A549 (cell line): ENCODE data around the gene LSM10. TPM values are rescaled to one million over a fixed set of nuclear protein-coding genes. Genes with fewer than 3 reads are reported as not detected.
A peak's percentile ranks its signal among the peaks of the same experiment; 100 is the strongest.

Experiments
- ATAC-seq, 2 experiments: fragments of 200-7000 bp in 1 of 2; fragments of >200 bp in 1 of 2; cut with Nextera tagmentation in 1 of 2; cut with Tn5 transposase in 1 of 2; 3 replicates each; pipeline versions ENCODE4 v1.8.0 to v1.9.1; 2018 to 2020; ENCODE audit warnings: mild to moderate bottlenecking in 1 of 2, moderate library complexity in 1 of 2
- CTCF ChIA-PET: fragments of 300-600 bp; sonication (Branson Sonifier 250); formaldehyde crosslinking; extraction: SDS; loops from one replicate; lab custom pipeline; 2021; ENCODE audit warnings: antibody characterized with exemption, inconsistent platforms; lab: Yijun Ruan, JAX
- POLR2A ChIA-PET: fragments of 350-600 bp; formaldehyde crosslinking; extraction: SDS; loops from one replicate; lab custom pipeline; 2021; ENCODE audit warnings: antibody characterized with exemption, inconsistent platforms; lab: Yijun Ruan, JAX
- DNase-seq, 2 experiments: peaks; one replicate each; pipeline versions ENCODE4 v3.0.0 to v3.0.0-alpha.2; 2011 to 2016; ENCODE audit warnings: low read depth in 1 of 2, low spot score in 1 of 2
- FAIRE-seq: peaks from 2 replicates; lab custom pipeline; 2011; peaks lifted over from hg19 to GRCh38; lab: Jason Lieb, UNC
- H3K27ac ChIP-seq, 2 experiments: fragments of >200 bp; sonication (Bioruptor Twin); formaldehyde crosslinking; 3 replicates each; pipeline ENCODE4 v1.5.1; 2016 to 2017
- H3K4me1 ChIP-seq: fragments of >200 bp; sonication (Bioruptor Twin); formaldehyde crosslinking; 3 replicates; pipeline ENCODE4 v1.6.1; 2016
- H3K4me2 ChIP-seq: fragments of >200 bp; sonication (Bioruptor Twin); formaldehyde crosslinking; 3 replicates; pipeline ENCODE4 v1.6.1; 2016
- H3K4me3 ChIP-seq: fragments of >200 bp; sonication (Bioruptor Twin); formaldehyde crosslinking; 3 replicates; pipeline ENCODE4 v1.5.1; 2016
- H3K9me3 ChIP-seq: fragments of >200 bp; sonication (Bioruptor Twin); formaldehyde crosslinking; 3 replicates; pipeline ENCODE4 v1.6.1; 2016
- ATOH8 ChIP-seq: fragments of 250-450 bp; sonication (Bioruptor Pico); IDR thresholded peaks from 2 replicates; pipeline ENCODE4 v1.5.0; 2020; ENCODE audit warnings: low read depth, mild to moderate bottlenecking, moderate library complexity
- BCL3 ChIP-seq: fragments of >200 bp; sonication (Bioruptor Twin); formaldehyde crosslinking; IDR thresholded peaks from 3 replicates; pipeline ENCODE4 v1.6.1; 2016
- BHLHE40 ChIP-seq: IDR thresholded peaks from 2 replicates; pipeline ENCODE4 v1.6.1; 2012; ENCODE audit warnings: low read depth, low read length, inconsistent platforms
- CHD2 ChIP-seq: fragments of 150-350 bp; IDR thresholded peaks from 2 replicates; pipeline ENCODE4 v1.6.1; 2014; ENCODE audit warnings: low read length; ENCODE audit not compliant: partially characterized antibody
- EHMT2 ChIP-seq: fragments of 200-600 bp; sonication (generic); IDR thresholded peaks from 2 replicates; pipeline ENCODE4 v1.6.1; 2016; ENCODE audit warnings: antibody characterized with exemption, low read depth, mild to moderate bottlenecking, moderate library complexity
- EP300 ChIP-seq, 2 experiments: fragments of >200 bp; sonication (Bioruptor Twin); formaldehyde crosslinking; IDR thresholded peaks; 2 replicates in 1 of 2; 3 replicates in 1 of 2; pipeline ENCODE4 v1.6.1; 2016 to 2017
- FOSL2 ChIP-seq, 2 experiments: fragments of 450-650 bp in 1 of 2; fragments of >200 bp in 1 of 2; sonication (Bioruptor Twin) in 1 of 2; formaldehyde crosslinking; IDR thresholded peaks; 2 replicates each; pipeline versions ENCODE4 v1.5.0 to v1.6.1; 2016 to 2020; ENCODE audit warnings: mild to moderate bottlenecking in 1 of 2, moderate library complexity in 1 of 2
- FOXS1 ChIP-seq: fragments of 250-450 bp; sonication (Bioruptor Pico); IDR thresholded peaks from 2 replicates; pipeline ENCODE4 v1.5.0; 2020; ENCODE audit warnings: mild to moderate bottlenecking, moderate library complexity
- GATA3 ChIP-seq: IDR thresholded peaks from 2 replicates; pipeline ENCODE4 v1.6.1; 2012; ENCODE audit warnings: borderline replicate concordance
- HOXA7 ChIP-seq: fragments of 250-450 bp; sonication (Bioruptor Pico); IDR thresholded peaks from 2 replicates; pipeline ENCODE4 v1.5.0; 2020; ENCODE audit warnings: mild to moderate bottlenecking, moderate library complexity
- HOXB13 ChIP-seq: fragments of 250-450 bp; sonication (Bioruptor Pico); IDR thresholded peaks from 2 replicates; pipeline ENCODE4 v1.5.0; 2020; ENCODE audit warnings: low read depth, mild to moderate bottlenecking, moderate library complexity
- JUN ChIP-seq, 2 experiments: fragments of >200 bp; sonication (Bioruptor Twin); formaldehyde crosslinking; IDR thresholded peaks; 2 replicates in 1 of 2; 3 replicates in 1 of 2; pipeline ENCODE4 v1.6.1; 2016 to 2017
- KDM5A ChIP-seq: fragments of 200-600 bp; sonication (generic); IDR thresholded peaks from 2 replicates; pipeline ENCODE4 v1.6.1; 2016; ENCODE audit warnings: antibody characterized with exemption, mild to moderate bottlenecking
- MAX ChIP-seq: IDR thresholded peaks from 2 replicates; pipeline ENCODE4 v1.6.1; 2012
- MYC ChIP-seq: IDR thresholded peaks from 2 replicates; pipeline ENCODE4 v1.6.1; 2012; ENCODE audit warnings: mild to moderate bottlenecking, inconsistent platforms, low read length, improper control_type of control experiment, borderline replicate concordance
- NFE2L2 ChIP-seq: fragments of 150-350 bp; conservative IDR thresholded peaks from 2 replicates; pipeline ENCODE4 v1.6.1; 2014; ENCODE audit warnings: low read length
- NPAS2 ChIP-seq: fragments of 250-450 bp; sonication (Bioruptor Pico); IDR thresholded peaks from 2 replicates; pipeline ENCODE4 v1.8.0; 2022; ENCODE audit warnings: mild to moderate bottlenecking, moderate library complexity, borderline replicate concordance
- POLR2A ChIP-seq: IDR thresholded peaks from 2 replicates; pipeline ENCODE4 v1.6.1; 2012; ENCODE audit warnings: mild to moderate bottlenecking, low read length
- RAD21 ChIP-seq, 2 experiments: fragments of >200 bp in 1 of 2; sonication (Bioruptor Twin) in 1 of 2; formaldehyde crosslinking in 1 of 2; IDR thresholded peaks in 1 of 2; conservative IDR thresholded peaks in 1 of 2; 2 replicates in 1 of 2; 3 replicates in 1 of 2; pipeline ENCODE4 v1.6.1; 2012 to 2018; ENCODE audit warnings: inconsistent platforms in 1 of 2
- SREBF2 ChIP-seq: fragments of 450-650 bp; IDR thresholded peaks from 2 replicates; pipeline ENCODE4 v1.6.1; 2014; ENCODE audit warnings: mild to moderate bottlenecking, moderate library complexity
- ZC3H11A ChIP-seq: fragments of 450-650 bp; IDR thresholded peaks from 2 replicates; pipeline ENCODE4 v1.6.1; 2014; ENCODE audit warnings: antibody characterized with exemption, mild to moderate bottlenecking
- ZFP36 ChIP-seq: fragments of 450-650 bp; IDR thresholded peaks from 2 replicates; pipeline ENCODE4 v1.6.1; 2014; ENCODE audit warnings: borderline replicate concordance; ENCODE audit not compliant: partially characterized antibody
- ZNF302 ChIP-seq: fragments of 250-450 bp; sonication (Bioruptor Pico); IDR thresholded peaks from 2 replicates; pipeline ENCODE4 v1.9.0; 2021; ENCODE audit warnings: inconsistent platforms, mild to moderate bottlenecking, moderate library complexity
- ZSCAN20 ChIP-seq: fragments of 250-450 bp; sonication (Bioruptor Pico); IDR thresholded peaks from 2 replicates; pipeline ENCODE4 v1.8.0; 2022; ENCODE audit warnings: mild to moderate bottlenecking, moderate library complexity
- WGBS: methylation state at CpG from one replicate; pipeline ENCODE4 v1.1.6; 2017; ENCODE audit errors: missing lambda C conversion rate; 5-methylcytosine and 5-hydroxymethylcytosine counted together
- polyA plus RNA-seq, 4 experiments: library from polyadenylated mRNA; depleted of rRNA in 3 of 4; stranded (reverse); fragments of >200 nt; fragmentation: RNase III in 1 of 4; extraction: RNeasy Plus Mini Kit Qiagen cat#74134 plus additional on column Dnase treatment in 1 of 4; gene quantifications; 2 replicates in 3 of 4; 3 replicates in 1 of 4; pipeline ENCODE4 v1.2.3, GENCODE V29; 2011 to 2017
- TF ChIP-seq, protein P1 (sequence below): fragments of 150-350 bp; IDR thresholded peaks from 2 replicates; pipeline ENCODE4 v1.6.1; 2014; ENCODE audit warnings: low read depth, mild to moderate bottlenecking, low read length

LSM10 gene
- polyA plus RNA-seq, 2 of the 4 experiments (the other 2 are of a cell fraction), result 40.7 to 44.3 TPM

- ChIA-PET CTCF (interaction anchor here (0.7 to 5.8 kb wide), 9 partner anchors 11 to 270 kb away, joined by 3 to 201 read pairs (median 6); partner anchors contain the start of gene TRAPPC3), POLR2A (no interaction called here)
- no peak overlapping the region for H3K4me3 ChIP-seq
- no peak overlapping the region for H3K4me2 ChIP-seq
- 100% methylated on average over 2 of the region's 5 CpGs for WGBS
- no peak for DNase-seq
- no peak for ATAC-seq
- peaks cover 18% of the 10 kb centered on the region for H3K4me1 ChIP-seq
- TF ChIP-seq MYC (no peak), BCL3 (no peak), NPAS2 (no peak), ZNF302 (CRISPR knock-in tag) (no peak), FOSL2 (IDR thresholded peaks at IDR 0.05) (no peak), FOSL2 (CRISPR knock-in tag; IDR thresholded peaks at IDR 0.05) (no peak)
- H3K27ac ChIP-seq, result no peak overlapping the region
- no peaks in the 10 kb centered on the region for H3K9me3 ChIP-seq
- no peak for FAIRE-seq
Measured at GRCh38 chr1:36367066-36367465, 30.6 kb downstream of the LSM10 start.

DNA sequence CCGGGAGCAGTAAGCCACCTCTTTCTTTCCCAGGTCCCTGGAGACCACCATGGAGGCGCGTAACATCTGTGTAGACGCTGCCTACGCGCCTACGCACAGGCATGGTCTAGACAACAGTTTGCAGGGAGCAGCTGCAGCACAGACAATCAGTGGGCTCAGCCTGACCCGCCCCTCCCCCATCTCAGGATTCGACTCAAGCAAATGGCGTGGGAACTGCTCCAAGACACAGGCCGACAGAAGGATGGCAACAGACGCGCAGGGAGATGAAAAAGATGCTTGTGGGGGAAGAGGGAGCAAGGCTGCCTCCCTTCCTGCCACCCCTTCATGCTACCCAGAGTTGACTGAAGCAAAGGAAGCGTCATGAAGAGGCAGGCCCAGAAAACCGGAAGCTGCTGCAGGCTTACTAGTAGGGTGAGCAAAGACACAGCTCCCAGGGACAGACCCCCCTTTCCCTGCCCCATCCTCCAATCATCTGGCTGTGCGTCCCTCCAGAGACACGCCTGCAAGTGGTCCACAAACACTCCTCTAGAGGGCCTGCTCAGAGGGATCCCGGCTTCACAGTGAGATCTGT lies 31.5 kb downstream of the LSM10 start:
- POLR2A ChIA-PET, result no interaction called here
- no peak overlapping the region for H3K4me3 ChIP-seq
- ATAC-seq (no peak), FAIRE-seq (no peak), DNase-seq (no peak)
- CTCF ChIA-PET, result interaction anchor here (1.1 to 5.8 kb wide), 4 partner anchors 18 to 216 kb away, joined by 3 to 201 read pairs (median 10); partner anchors contain the start of gene TRAPPC3
- TF ChIP-seq BHLHE40, result no peak
- TF ChIP-seq KDM5A, result no peak
- no peak for TF ChIP-seq ZC3H11A
- no peak for TF ChIP-seq GATA3
- no peak for TF ChIP-seq NFE2L2
- no peak for TF ChIP-seq POLR2A
- no peak for TF ChIP-seq ZSCAN20 (CRISPR knock-in tag)
- no peak for TF ChIP-seq HOXB13 (CRISPR knock-in tag)
- TF ChIP-seq CHD2, result no peak
- TF ChIP-seq HOXA7 (CRISPR knock-in tag), result no peak
- no peak for TF ChIP-seq ATOH8 (CRISPR knock-in tag)
- TF ChIP-seq RAD21 (conservative IDR thresholded peaks at IDR 0.05 in 1 of 2, IDR thresholded peaks at IDR 0.05 in 1 of 2), result no peak
- no peak for TF ChIP-seq SREBF2
- TF ChIP-seq, protein P1, sequence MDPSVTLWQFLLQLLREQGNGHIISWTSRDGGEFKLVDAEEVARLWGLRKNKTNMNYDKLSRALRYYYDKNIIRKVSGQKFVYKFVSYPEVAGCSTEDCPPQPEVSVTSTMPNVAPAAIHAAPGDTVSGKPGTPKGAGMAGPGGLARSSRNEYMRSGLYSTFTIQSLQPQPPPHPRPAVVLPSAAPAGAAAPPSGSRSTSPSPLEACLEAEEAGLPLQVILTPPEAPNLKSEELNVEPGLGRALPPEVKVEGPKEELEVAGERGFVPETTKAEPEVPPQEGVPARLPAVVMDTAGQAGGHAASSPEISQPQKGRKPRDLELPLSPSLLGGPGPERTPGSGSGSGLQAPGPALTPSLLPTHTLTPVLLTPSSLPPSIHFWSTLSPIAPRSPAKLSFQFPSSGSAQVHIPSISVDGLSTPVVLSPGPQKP, result no peak
- no peak for TF ChIP-seq ZFP36
- no peak for TF ChIP-seq JUN (IDR thresholded peaks at IDR 0.05)
- TF ChIP-seq EHMT2, result no peak
- WGBS, result 86% methylated on average over 12 of the region's 18 CpGs
- H3K27ac ChIP-seq, result peak overlapping the region in 1 of 2 experiments; percentile 20; a peak in 1 of 6 replicates
- no peaks in the 10 kb centered on the region for H3K9me3 ChIP-seq
- H3K4me1 ChIP-seq, result peaks cover 13% of the 10 kb centered on the region
- H3K4me2 ChIP-seq, result no peak overlapping the region

DNA sequence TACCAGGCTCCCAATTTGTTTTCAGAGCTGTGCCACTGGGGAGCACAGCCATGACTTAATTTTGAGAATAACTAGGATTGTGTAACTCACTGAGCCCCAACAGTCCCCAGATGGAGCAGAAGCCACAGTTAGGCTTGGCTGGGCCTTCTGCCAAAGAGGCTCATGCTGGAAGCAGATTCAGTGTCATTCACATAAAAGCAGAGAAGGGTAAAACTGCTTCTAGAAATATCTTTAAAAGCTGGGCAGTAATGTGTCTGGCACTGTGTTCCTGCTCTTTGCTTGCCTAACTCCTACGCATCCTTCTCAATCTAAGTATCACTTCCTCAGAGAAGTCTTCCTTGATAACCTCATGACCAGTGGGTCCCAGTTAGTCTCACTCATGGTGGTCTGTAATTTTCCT lies 32.3 kb downstream of the LSM10 start:
- Histone ChIP-seq H3K9me3 (no peaks in the 10 kb centered on the region), H3K27ac (peak overlapping the region in 1 of 2 experiments; percentile 10; a peak in 1 of 6 replicates), H3K4me1 (peaks cover 13% of the 10 kb centered on the region), H3K4me3 (no peak overlapping the region), H3K4me2 (no peak overlapping the region)
- ChIA-PET POLR2A (no interaction called here), CTCF (interaction anchor here (1.1 to 5.8 kb wide), 2 partner anchors 17 to 21 kb away, joined by 3 to 201 read pairs; no protein-coding TSS in a partner anchor)
- DNase-seq (no peak), ATAC-seq (no peak), FAIRE-seq (no peak)
- 95% methylated on average over 1 of the region's 1 CpG for WGBS
- TF ChIP-seq MAX (no peak), ZC3H11A (no peak), ZNF302 (CRISPR knock-in tag) (no peak), FOSL2 (IDR thresholded peaks at IDR 0.05) (no peak), FOSL2 (CRISPR knock-in tag; IDR thresholded peaks at IDR 0.05) (no peak), MYC (no peak), EP300 (IDR thresholded peaks at IDR 0.05) (no peak), FOXS1 (no peak), KDM5A (no peak)
